SK-N-SH (cell line): ENCODE data around the gene MXD3. TPM values are rescaled to one million over a fixed set of nuclear protein-coding genes. Genes with fewer than 3 reads are reported as not detected.

ENCODE experiments used
- CTCF ChIA-PET: fragments of 300-600, 350-600 bp; formaldehyde crosslinking; extraction: SDS; loops from one replicate; lab custom pipeline; 2021; lab: Yijun Ruan, JAX
- POLR2A ChIA-PET: fragments of 350-600 bp; sonication (Branson Sonifier 250); formaldehyde crosslinking; extraction: SDS; loops from one replicate; lab custom pipeline; 2020; ENCODE audit warnings: antibody characterized with exemption, inconsistent platforms; lab: Yijun Ruan, JAX
- DNase-seq: peaks from one replicate; pipeline ENCODE4 v3.0.0; 2012
- H2AFZ ChIP-seq: fragments of 200-600 bp; sonication (generic); 2 replicates; pipeline ENCODE4 v1.8.1; 2016; ENCODE audit warnings: antibody characterized with exemption, mild to moderate bottlenecking, low read depth
- H3F3A ChIP-seq: fragments of 200-600 bp; sonication (generic); replicated peaks from 2 replicates; pipeline ENCODE3; 2016; ENCODE audit warnings: antibody characterized with exemption, mild to moderate bottlenecking; ENCODE audit not compliant: insufficient read depth
- H3K27ac ChIP-seq, 2 experiments: fragments of 200-500 bp in 1 of 2; fragments of 200-600 bp in 1 of 2; sonication (Bioruptor generic) in 1 of 2; sonication (generic), shearing (Covaris generic) in 1 of 2; 2 replicates each; pipeline versions ENCODE4 v1.5.1 to v1.6.1; 2014 to 2016; ENCODE audit warnings: low read depth in 2 of 2, inconsistent platforms in 1 of 2, low read length in 1 of 2, mild to moderate bottlenecking in 1 of 2, mixed read lengths in 1 of 2
- H3K27me3 ChIP-seq: fragments of 200-600 bp; sonication (generic), shearing (Covaris generic); 2 replicates; pipeline ENCODE4 v1.6.1; 2016; ENCODE audit warnings: mixed run types; ENCODE audit not compliant: insufficient read depth
- H3K36me3 ChIP-seq, 2 experiments: fragments of 200-500 bp in 1 of 2; fragments of 200-600 bp in 1 of 2; sonication (Bioruptor generic) in 1 of 2; sonication (generic) in 1 of 2; replicated peaks in 1 of 2; 2 replicates each; pipeline versions ENCODE3 to v1.5.1; 2014 to 2016; ENCODE audit warnings: low read length in 1 of 2, mild to moderate bottlenecking in 1 of 2; ENCODE audit not compliant: insufficient read depth in 2 of 2, control insufficient read depth in 1 of 2
- H3K4me1 ChIP-seq, 2 experiments: fragments of 200-500 bp in 1 of 2; fragments of 200-600 bp in 1 of 2; sonication (Bioruptor generic) in 1 of 2; sonication (generic), shearing (Covaris generic) in 1 of 2; 2 replicates each; pipeline versions ENCODE4 v1.5.1 to v1.6.1; 2014 to 2016; ENCODE audit warnings: low read depth in 1 of 2, low read length in 1 of 2, mixed run types in 1 of 2; ENCODE audit not compliant: insufficient read depth in 2 of 2, control insufficient read depth in 1 of 2
- H3K4me2 ChIP-seq: fragments of 200-600 bp; sonication (generic), shearing (Covaris generic); 2 replicates; pipeline ENCODE4 v1.6.1; 2017; ENCODE audit warnings: mixed run types
- H3K4me3 ChIP-seq, 2 experiments: fragments of 200-500 bp in 1 of 2; fragments of 200-600 bp in 1 of 2; sonication (Bioruptor generic) in 1 of 2; sonication (generic), shearing (Covaris generic) in 1 of 2; 2 replicates each; pipeline versions ENCODE4 v1.5.1 to v1.8.1; 2014 to 2016; ENCODE audit warnings: low read depth in 2 of 2, inconsistent platforms in 1 of 2, low read length in 1 of 2, mild to moderate bottlenecking in 1 of 2, mixed read lengths in 1 of 2, moderate library complexity in 1 of 2
- H3K79me2 ChIP-seq: fragments of 200-600 bp; sonication (generic); 2 replicates; pipeline ENCODE4 v1.8.1; 2017; ENCODE audit warnings: mild to moderate bottlenecking; ENCODE audit not compliant: insufficient read depth
- H3K9ac ChIP-seq: fragments of 200-600 bp; sonication (generic); 2 replicates; pipeline ENCODE4 v1.6.1; 2017; ENCODE audit warnings: mixed run types
- H3K9me2 ChIP-seq: fragments of 200-600 bp; sonication (generic); 2 replicates; pipeline ENCODE4 v1.6.1; 2017; ENCODE audit warnings: mixed run types
- H3K9me3 ChIP-seq: fragments of 200-600 bp; sonication (generic); 2 replicates; pipeline ENCODE4 v1.6.1; 2017; ENCODE audit warnings: mixed run types, mild to moderate bottlenecking, moderate library complexity
- H4K20me1 ChIP-seq: fragments of 200-600 bp; sonication (generic); 2 replicates; pipeline ENCODE4 v1.6.1; 2017; ENCODE audit warnings: mild to moderate bottlenecking, mixed run types; ENCODE audit not compliant: insufficient read depth
- CHD2 ChIP-seq: fragments of 150-350 bp; IDR thresholded peaks from 2 replicates; pipeline ENCODE4 v1.6.1; 2018; ENCODE audit warnings: low read length; ENCODE audit not compliant: partially characterized antibody
- ELF1 ChIP-seq: IDR thresholded peaks from 2 replicates; pipeline ENCODE4 v1.4.0; 2012
- FOXM1 ChIP-seq: IDR thresholded peaks from 2 replicates; pipeline ENCODE4 v1.4.0; 2012; ENCODE audit warnings: low read depth, mild to moderate bottlenecking
- GABPA ChIP-seq: IDR thresholded peaks from 2 replicates; pipeline ENCODE4 v1.4.0; 2012; ENCODE audit warnings: low read depth, mild to moderate bottlenecking
- GATA2 ChIP-seq: sonication (generic); formaldehyde crosslinking; IDR thresholded peaks from 2 replicates; pipeline ENCODE4 v1.5.0; 2020; ENCODE audit warnings: mild to moderate bottlenecking, missing genetic modification reagents
- RAD21 ChIP-seq: IDR thresholded peaks from 2 replicates; pipeline ENCODE4 v1.6.1; 2012; ENCODE audit warnings: mild to moderate bottlenecking, low read length
- RCOR1 ChIP-seq: fragments of 150-350 bp; IDR thresholded peaks from 2 replicates; pipeline ENCODE4 v1.6.1; 2017; ENCODE audit warnings: antibody characterized with exemption, low read length
- RFX5 ChIP-seq: IDR thresholded peaks from 2 replicates; pipeline ENCODE4 v1.6.1; 2012; ENCODE audit warnings: mild to moderate bottlenecking, improper control_type of control experiment, low read length
- SIN3A ChIP-seq: IDR thresholded peaks from 2 replicates; pipeline ENCODE4 v1.6.1; 2012; ENCODE audit warnings: low read depth, mild to moderate bottlenecking, low read length, moderate library complexity, borderline replicate concordance
- TEAD4 ChIP-seq: IDR thresholded peaks from 2 replicates; pipeline ENCODE4 v1.4.0; 2012; ENCODE audit warnings: mild to moderate bottlenecking, borderline replicate concordance; ENCODE audit not compliant: insufficient read depth
- WGBS: methylation state at CpG from one replicate; pipeline ENCODE4 v1.1.6; 2017; ENCODE audit warnings: low lambda C conversion rate; 5-methylcytosine and 5-hydroxymethylcytosine counted together
- polyA plus RNA-seq, 3 experiments: library from polyadenylated mRNA; depleted of rRNA; stranded (reverse); fragments of >200 nt; gene quantifications; 2 replicates each; pipeline ENCODE4 v1.2.3, GENCODE V29; 2012
- TF ChIP-seq, protein P1 (sequence below): IDR thresholded peaks from 2 replicates; pipeline ENCODE4 v1.4.0; 2012; ENCODE audit warnings: low read depth, borderline replicate concordance
- TF ChIP-seq, protein P2 (sequence below): IDR thresholded peaks from 2 replicates; pipeline ENCODE4 v1.4.0; 2012; ENCODE audit warnings: low read depth
- TF ChIP-seq, protein P3 (sequence below): IDR thresholded peaks from 2 replicates; pipeline ENCODE4; 2012

MXD3 gene
- polyA plus RNA-seq, 1 of the 3 experiments (the other 2 are of a cell fraction), result 22.6 TPM

DNA sequence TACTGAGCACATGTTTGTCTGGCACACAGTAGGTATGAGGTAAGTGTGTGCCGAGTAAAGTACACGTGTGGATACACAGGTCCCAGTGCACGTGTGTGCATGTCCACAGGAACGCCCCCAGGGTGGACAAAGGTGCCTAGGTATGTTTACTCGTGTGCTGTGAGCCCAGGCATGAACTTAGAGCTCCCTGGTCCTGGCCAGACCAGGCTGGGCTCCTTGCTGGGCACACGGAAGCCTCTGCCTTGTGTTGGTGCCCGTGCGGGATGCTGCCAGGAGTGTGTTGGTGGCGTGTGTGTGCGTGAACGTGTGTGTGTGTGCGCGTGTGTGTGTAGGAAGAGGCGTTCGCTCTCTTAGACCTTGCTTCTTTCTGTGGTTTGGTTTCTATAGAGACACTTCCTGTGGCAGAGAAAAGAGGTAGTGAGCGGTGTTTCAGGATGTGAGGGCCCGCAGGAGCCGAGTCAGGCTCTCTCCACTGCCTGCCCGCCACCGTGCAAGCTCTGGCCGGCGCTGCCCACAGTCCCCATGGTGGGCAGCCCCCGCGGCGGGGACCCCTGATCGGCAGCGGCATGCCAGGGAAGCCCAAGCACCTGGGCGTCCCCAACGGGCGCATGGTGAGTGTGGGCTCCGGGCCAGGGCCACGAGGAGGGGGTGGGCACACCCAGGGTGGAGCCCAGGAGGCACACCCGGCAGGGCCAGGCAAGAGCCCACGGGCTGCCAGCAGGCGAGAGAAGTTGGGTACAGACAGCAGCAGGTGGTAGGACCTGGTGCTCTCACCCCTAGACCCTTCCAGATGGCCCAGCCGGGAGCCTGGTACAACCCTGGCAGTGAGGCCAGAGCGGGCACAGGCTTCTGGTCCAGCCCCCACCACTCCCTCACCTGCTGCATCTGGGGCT is 46.0 kb upstream of the MXD3 start, which contains the start of gene RGS14:
TSS of gene RGS14 (plus strand) at position 466 of the 893 bp plus-strand sequence. CDS start at position 567, 101 bp downstream.
- no peaks in the 10 kb centered on the region for H3K79me2 ChIP-seq
- no peak for TF ChIP-seq ELF1
- TF ChIP-seq RFX5, result no peak
- TF ChIP-seq CHD2, result no peak
- TF ChIP-seq SIN3A, result no peak
- no peak for TF ChIP-seq TEAD4
- TF ChIP-seq GATA2 (CRISPR knock-in tag), result no peak
- DNase-seq, result no peak
- no peak within 1 kb of the TSS for H3K27ac ChIP-seq
- H3K4me3 ChIP-seq, result peak within 1 kb of the TSS in 1 of 2 experiments; percentile 13; a peak in 1 of 4 replicates
- H3K9me2 ChIP-seq, result no peaks in the 10 kb centered on the region
- peak within 1 kb of the TSS; percentile 51; the same call in 1 of the 2 replicates for H2AFZ ChIP-seq
- H3F3A ChIP-seq, result no peaks in the 10 kb centered on the region
- H3K9ac ChIP-seq, result no peak within 1 kb of the TSS
- H4K20me1 ChIP-seq, result no peaks in the 10 kb centered on the region
- H3K9me3 ChIP-seq, result no peaks in the 10 kb centered on the region
- peak within 1 kb of the TSS; percentile 67 for H3K4me2 ChIP-seq
- CTCF ChIA-PET, result interaction anchor here (1.4 to 2.2 kb wide), 2 partner anchors 40 to 46 kb away, joined by 4 to 7 read pairs; no protein-coding TSS in a partner anchor
- POLR2A ChIA-PET, result no interaction called here
- H3K4me1 ChIP-seq, result peaks cover 0 to 7% of the 10 kb centered on the region in 2 experiments; a peak in 1 of 4 replicates
- H3K27me3 ChIP-seq, result no peaks in the 10 kb centered on the region
- no peaks in the 10 kb centered on the region for H3K36me3 ChIP-seq
- WGBS, result 70% methylated on average over 19 of the region's 37 CpGs

DNA sequence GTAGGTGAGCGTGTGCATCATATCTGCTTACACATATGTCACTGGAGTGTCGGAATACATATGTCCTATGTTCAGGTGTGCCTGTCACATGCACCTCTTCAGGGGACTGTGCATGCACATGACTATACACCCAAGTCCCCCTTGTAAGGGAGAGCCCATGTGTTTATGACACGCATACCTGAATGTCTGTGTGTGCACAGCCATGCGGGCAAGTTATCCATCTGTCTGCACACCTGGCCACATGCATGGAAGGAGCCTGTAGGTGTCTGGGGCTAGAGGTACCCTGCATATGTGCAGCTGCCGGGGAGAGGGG is 45.4 kb upstream of the MXD3 start:
- Histone ChIP-seq H3K9me2 (no peaks in the 10 kb centered on the region), H3K4me3 (no peak overlapping the region), H3K27me3 (no peaks in the 10 kb centered on the region), H3K4me1 (peaks cover 0 to 8% of the 10 kb centered on the region in 2 experiments; a peak in 1 of 4 replicates), H3K27ac (no peak overlapping the region), H3K36me3 (no peaks in the 10 kb centered on the region)
- TF ChIP-seq, protein P1, sequence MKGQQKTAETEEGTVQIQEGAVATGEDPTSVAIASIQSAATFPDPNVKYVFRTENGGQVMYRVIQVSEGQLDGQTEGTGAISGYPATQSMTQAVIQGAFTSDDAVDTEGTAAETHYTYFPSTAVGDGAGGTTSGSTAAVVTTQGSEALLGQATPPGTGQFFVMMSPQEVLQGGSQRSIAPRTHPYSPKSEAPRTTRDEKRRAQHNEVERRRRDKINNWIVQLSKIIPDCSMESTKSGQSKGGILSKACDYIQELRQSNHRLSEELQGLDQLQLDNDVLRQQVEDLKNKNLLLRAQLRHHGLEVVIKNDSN, result no peak
- TF ChIP-seq RCOR1, result no peak
- TF ChIP-seq FOXM1, result no peak
- no peak for TF ChIP-seq GATA2 (CRISPR knock-in tag)
- no peak for TF ChIP-seq GABPA
- no peak for TF ChIP-seq RFX5
- TF ChIP-seq, protein P2, sequence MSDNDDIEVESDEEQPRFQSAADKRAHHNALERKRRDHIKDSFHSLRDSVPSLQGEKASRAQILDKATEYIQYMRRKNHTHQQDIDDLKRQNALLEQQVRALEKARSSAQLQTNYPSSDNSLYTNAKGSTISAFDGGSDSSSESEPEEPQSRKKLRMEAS, result no peak
- no peak for TF ChIP-seq RAD21
- no peak for TF ChIP-seq TEAD4
- TF ChIP-seq, protein P3, sequence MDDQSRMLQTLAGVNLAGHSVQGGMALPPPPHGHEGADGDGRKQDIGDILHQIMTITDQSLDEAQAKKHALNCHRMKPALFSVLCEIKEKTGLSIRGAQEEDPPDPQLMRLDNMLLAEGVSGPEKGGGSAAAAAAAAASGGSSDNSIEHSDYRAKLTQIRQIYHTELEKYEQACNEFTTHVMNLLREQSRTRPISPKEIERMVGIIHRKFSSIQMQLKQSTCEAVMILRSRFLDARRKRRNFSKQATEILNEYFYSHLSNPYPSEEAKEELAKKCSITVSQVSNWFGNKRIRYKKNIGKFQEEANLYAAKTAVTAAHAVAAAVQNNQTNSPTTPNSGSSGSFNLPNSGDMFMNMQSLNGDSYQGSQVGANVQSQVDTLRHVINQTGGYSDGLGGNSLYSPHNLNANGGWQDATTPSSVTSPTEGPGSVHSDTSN, result no peak
- TF ChIP-seq, all 33 proteins: peak for 0
- no peak overlapping the region for H3K9ac ChIP-seq
- ChIA-PET POLR2A (no interaction called here), CTCF (interaction anchor here (2.2 kb wide), 1 partner anchor 39 kb away, joined by 7 read pairs; no protein-coding TSS in a partner anchor)
- no peak overlapping the region for H3K4me2 ChIP-seq
- H2AFZ ChIP-seq, result no peak overlapping the region
- H4K20me1 ChIP-seq, result no peaks in the 10 kb centered on the region
- no peak for DNase-seq
- 94% methylated on average over 4 of the region's 5 CpGs for WGBS
- no peaks in the 10 kb centered on the region for H3F3A ChIP-seq
- no peaks in the 10 kb centered on the region for H3K9me3 ChIP-seq
- H3K79me2 ChIP-seq, result no peaks in the 10 kb centered on the region
